ENCODE data around the gene PLSCR1. TPM values are rescaled to one million over a fixed set of nuclear protein-coding genes. Genes with fewer than 3 reads are reported as not detected.

The PLSCR1 gene
- total and polyA plus RNA-seq, 9 of the 15 experiments (the other 6 are each of a cell fraction or from before 2014, with no cell fraction given), result 40.6 to 122 (median 69.1) TPM

DNA sequence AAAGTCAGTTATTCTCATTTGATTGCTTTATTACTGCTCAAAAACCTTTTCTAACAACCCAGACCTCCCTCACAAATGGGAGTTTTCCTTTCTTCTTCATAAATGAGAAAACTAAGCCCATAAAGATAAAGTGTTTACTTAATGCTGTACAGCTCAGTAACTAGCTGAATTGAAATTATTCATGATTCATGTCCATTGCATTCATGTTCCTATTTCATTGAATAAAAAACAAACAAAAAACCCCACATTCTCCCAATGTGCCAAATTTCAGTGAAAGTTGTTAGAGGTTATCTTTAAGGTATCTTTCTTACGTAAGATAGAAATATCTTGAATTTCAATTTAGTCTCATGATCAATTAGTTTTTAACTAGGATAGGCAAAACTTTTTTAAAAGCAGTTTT, 77.8 kb downstream of the PLSCR1 start:
- H3K36me3 ChIP-seq (ENCODE audit: control insufficient read depth, insufficient read depth, low read length), result no peaks in the 10 kb centered on the region
- ChIA-PET CTCF (ENCODE audit: low intra/inter-chr PET ratio) (no interaction called here), POLR2A (no interaction called here)
- no peak overlapping the region for H2AFZ ChIP-seq (ENCODE audit: low read depth, low read length)
- peaks cover 3 to 13% of the 10 kb centered on the region in 2 experiments; a peak in 3 of 5 replicates for H3K4me1 ChIP-seq (replicated peaks in 1 of 2; ENCODE audit: control insufficient read depth in 2 of 2, insufficient read depth in 2 of 2, low read length in 2 of 2)
- peaks cover 2% of the 10 kb centered on the region; the same call in 2 of the 3 replicates for H3K79me2 ChIP-seq (ENCODE audit: control insufficient read depth, insufficient read depth, low read length)
- ATAC-seq, result no peak
- H3K9me3 ChIP-seq (replicated peaks; ENCODE audit: control insufficient read depth, insufficient read depth, low read depth, low read length), result no peaks in the 10 kb centered on the region
- 75% methylated on average over 1 of the region's 1 CpG for WGBS (ENCODE audit: insufficient coverage, low coverage, missing lambda C conversion rate)
- no peaks in the 10 kb centered on the region for H3K27me3 ChIP-seq (ENCODE audit: control insufficient read depth in 2 of 2, insufficient read depth in 2 of 2, low read length in 2 of 2)
- no peak overlapping the region for H3K27ac ChIP-seq (ENCODE audit: extremely low read depth, low read depth, low read length)
- in situ Hi-C loops (cut with MboI), result no loop called here
- no peaks in the 10 kb centered on the region for H4K20me1 ChIP-seq (replicated peaks; ENCODE audit: control insufficient read depth, insufficient read depth, low read length)
- no peak overlapping the region for H3K9ac ChIP-seq (ENCODE audit: insufficient read depth in 1 of 2, low read depth in 2 of 2, low read length in 2 of 2)
- no TSS peak for BruUV-seq (replicated peaks)
- no peak overlapping the region for H3K4me2 ChIP-seq (ENCODE audit: insufficient read depth, low read length)
- no peak overlapping the region for H3K4me3 ChIP-seq
- no peak for FAIRE-seq
- no peak for DNase-seq (ENCODE audit: extremely low read depth in 1 of 4, low spot score in 3 of 4)
- no peaks in the 10 kb centered on the region for H3K9me1 ChIP-seq (ENCODE audit: control insufficient read depth, insufficient read depth, low read length)
- intact Hi-C loops (cut with micrococcal nuclease), result loop anchor here (5.0 kb wide), 1 partner anchor 101 kb away; no protein-coding TSS in a partner anchor
- TF ChIP-seq POU5F1 (IDR thresholded peaks at IDR 0.05; ENCODE audit: borderline replicate concordance, low read depth, low read length, partially characterized antibody), result no peak
- no peak for TF ChIP-seq TBP (optimal IDR thresholded peaks at IDR 0.05; ENCODE audit: low read depth, low read length)
- no peak for TF ChIP-seq BCOR (IDR thresholded peaks at IDR 0.05)
- no peak for TF ChIP-seq ZC3H8 (IDR thresholded peaks at IDR 0.05)
- no peak for TF ChIP-seq DNMT1 (IDR thresholded peaks at IDR 0.05)
- no peak for TF ChIP-seq HNRNPLL (IDR thresholded peaks at IDR 0.05; ENCODE audit: low read depth, low read length, poor library complexity, severe bottlenecking)
- TF ChIP-seq ELF4 (CRISPR knock-in tag; IDR thresholded peaks at IDR 0.05), result no peak
- TF ChIP-seq RBM39 (optimal IDR thresholded peaks at IDR 0.05; ENCODE audit: low read depth, low read length), result no peak
- TF ChIP-seq, protein P1, sequence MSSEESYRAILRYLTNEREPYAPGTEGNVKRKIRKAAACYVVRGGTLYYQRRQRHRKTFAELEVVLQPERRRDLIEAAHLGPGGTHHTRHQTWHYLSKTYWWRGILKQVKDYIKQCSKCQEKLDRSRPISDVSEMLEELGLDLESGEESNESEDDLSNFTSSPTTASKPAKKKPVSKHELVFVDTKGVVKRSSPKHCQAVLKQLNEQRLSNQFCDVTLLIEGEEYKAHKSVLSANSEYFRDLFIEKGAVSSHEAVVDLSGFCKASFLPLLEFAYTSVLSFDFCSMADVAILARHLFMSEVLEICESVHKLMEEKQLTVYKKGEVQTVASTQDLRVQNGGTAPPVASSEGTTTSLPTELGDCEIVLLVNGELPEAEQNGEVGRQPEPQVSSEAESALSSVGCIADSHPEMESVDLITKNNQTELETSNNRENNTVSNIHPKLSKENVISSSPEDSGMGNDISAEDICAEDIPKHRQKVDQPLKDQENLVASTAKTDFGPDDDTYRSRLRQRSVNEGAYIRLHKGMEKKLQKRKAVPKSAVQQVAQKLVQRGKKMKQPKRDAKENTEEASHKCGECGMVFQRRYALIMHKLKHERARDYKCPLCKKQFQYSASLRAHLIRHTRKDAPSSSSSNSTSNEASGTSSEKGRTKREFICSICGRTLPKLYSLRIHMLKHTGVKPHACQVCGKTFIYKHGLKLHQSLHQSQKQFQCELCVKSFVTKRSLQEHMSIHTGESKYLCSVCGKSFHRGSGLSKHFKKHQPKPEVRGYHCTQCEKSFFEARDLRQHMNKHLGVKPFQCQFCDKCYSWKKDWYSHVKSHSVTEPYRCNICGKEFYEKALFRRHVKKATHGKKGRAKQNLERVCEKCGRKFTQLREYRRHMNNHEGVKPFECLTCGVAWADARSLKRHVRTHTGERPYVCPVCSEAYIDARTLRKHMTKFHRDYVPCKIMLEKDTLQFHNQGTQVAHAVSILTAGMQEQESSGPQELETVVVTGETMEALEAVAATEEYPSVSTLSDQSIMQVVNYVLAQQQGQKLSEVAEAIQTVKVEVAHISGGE (CRISPR knock-in tag; IDR thresholded peaks at IDR 0.05), result no peak
- no peak for TF ChIP-seq TCF7L2 (IDR thresholded peaks at IDR 0.05; ENCODE audit: low read depth, low read length)
- TF ChIP-seq, protein P2, sequence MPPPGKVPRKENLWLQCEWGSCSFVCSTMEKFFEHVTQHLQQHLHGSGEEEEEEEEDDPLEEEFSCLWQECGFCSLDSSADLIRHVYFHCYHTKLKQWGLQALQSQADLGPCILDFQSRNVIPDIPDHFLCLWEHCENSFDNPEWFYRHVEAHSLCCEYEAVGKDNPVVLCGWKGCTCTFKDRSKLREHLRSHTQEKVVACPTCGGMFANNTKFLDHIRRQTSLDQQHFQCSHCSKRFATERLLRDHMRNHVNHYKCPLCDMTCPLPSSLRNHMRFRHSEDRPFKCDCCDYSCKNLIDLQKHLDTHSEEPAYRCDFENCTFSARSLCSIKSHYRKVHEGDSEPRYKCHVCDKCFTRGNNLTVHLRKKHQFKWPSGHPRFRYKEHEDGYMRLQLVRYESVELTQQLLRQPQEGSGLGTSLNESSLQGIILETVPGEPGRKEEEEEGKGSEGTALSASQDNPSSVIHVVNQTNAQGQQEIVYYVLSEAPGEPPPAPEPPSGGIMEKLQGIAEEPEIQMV (tag; conservative IDR thresholded peaks at IDR 0.05; ENCODE audit: low read depth), result no peak
- TF ChIP-seq ZNF217 (CRISPR knock-in tag; IDR thresholded peaks at IDR 0.05), result no peak
- TF ChIP-seq WHSC1 (IDR thresholded peaks at IDR 0.05; ENCODE audit: low read length), result no peak
- TF ChIP-seq GABPA (tag; conservative IDR thresholded peaks at IDR 0.05; ENCODE audit: low read depth), result no peak

Measured in K562 (cell line).